Nephron progenitor cell (in vitro differentiated cells): ENCODE measurements around the gene BZW1.
A peak's percentile ranks its signal among the peaks of the same experiment; 100 is the strongest.
"Not testable (repeated sequence)": the region's sequence is repeated elsewhere in the genome, so short reads cannot be mapped to it uniquely, and the experiment has no call there.

Source experiments
- DNase-seq: peaks from one replicate; pipeline ENCODE4 v3.0.0; 2021
- H3K27ac Mint-ChIP-seq: 2 replicates; pipeline ENCODE4 v1.8.0; 2021; ENCODE audit warnings: mild to moderate bottlenecking, moderate library complexity, mixed read lengths
- H3K27me3 Mint-ChIP-seq: 2 replicates; pipeline ENCODE4 v1.8.0; 2021; ENCODE audit warnings: mild to moderate bottlenecking, low read depth, mixed read lengths; ENCODE audit not compliant: poor library complexity
- H3K36me3 Mint-ChIP-seq: 2 replicates; pipeline ENCODE4 v1.8.0; 2021; ENCODE audit warnings: low read depth, mixed read lengths
- H3K4me1 Mint-ChIP-seq: 2 replicates; pipeline ENCODE4 v1.8.0; 2021; ENCODE audit warnings: mixed read lengths
- H3K4me3 Mint-ChIP-seq: 2 replicates; pipeline ENCODE4 v1.8.0; 2021; ENCODE audit warnings: mild to moderate bottlenecking, moderate library complexity, mixed read lengths
- H3K9me3 Mint-ChIP-seq: 2 replicates; pipeline ENCODE4 v1.8.0; 2021; ENCODE audit warnings: mild to moderate bottlenecking, moderate library complexity, mixed read lengths
- CTCF ChIP-seq: fragments of 200-600 bp; sonication (generic); IDR thresholded peaks from 2 replicates; pipeline ENCODE4 v1.5.0; 2021; ENCODE audit warnings: antibody characterized with exemption

BZW1 gene

DNA sequence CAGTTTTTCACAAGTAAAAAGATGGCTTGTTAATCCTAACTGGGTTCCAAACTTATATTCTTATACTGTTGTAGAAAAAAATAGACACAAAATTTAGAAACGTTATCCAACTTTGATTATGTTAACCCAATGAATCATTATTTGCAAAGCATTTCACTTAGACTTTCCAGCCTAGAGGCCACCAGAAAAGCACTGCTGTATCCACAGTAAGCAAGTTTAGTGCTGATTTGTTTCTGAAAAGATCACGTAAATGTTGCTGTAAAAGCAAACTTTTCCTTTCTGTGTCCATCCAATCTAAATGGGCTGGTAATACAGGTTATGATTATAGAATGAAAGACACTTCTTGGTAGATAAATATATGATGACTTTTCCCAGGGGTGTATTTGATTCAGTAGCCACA lies 17.6 kb upstream of the BZW1 start:
- TF ChIP-seq CTCF: no peak
- H3K36me3 Mint-ChIP-seq: peaks cover 3% of the 10 kb centered on the region
- no peak overlapping the region for H3K4me3 Mint-ChIP-seq
- peaks cover 21% of the 10 kb centered on the region for H3K27me3 Mint-ChIP-seq
- no peak for DNase-seq
- H3K9me3 Mint-ChIP-seq: no peaks in the 10 kb centered on the region
- H3K4me1 Mint-ChIP-seq: peaks cover 13% of the 10 kb centered on the region
- H3K27ac Mint-ChIP-seq: no peak overlapping the region

GRCh38 chr2:200795028-200795440 lies 16.7 kb upstream of the BZW1 start:
- peak overlapping the region; percentile 94 for H3K27ac Mint-ChIP-seq
- peaks cover 13% of the 10 kb centered on the region for H3K4me1 Mint-ChIP-seq
- H3K27me3 Mint-ChIP-seq: peaks cover 15% of the 10 kb centered on the region
- peak overlapping the region; percentile 39 for H3K4me3 Mint-ChIP-seq
- no peaks in the 10 kb centered on the region for H3K9me3 Mint-ChIP-seq
- H3K36me3 Mint-ChIP-seq: peaks cover 3% of the 10 kb centered on the region
- DNase-seq: no peak
- TF ChIP-seq CTCF: no peak

DNA sequence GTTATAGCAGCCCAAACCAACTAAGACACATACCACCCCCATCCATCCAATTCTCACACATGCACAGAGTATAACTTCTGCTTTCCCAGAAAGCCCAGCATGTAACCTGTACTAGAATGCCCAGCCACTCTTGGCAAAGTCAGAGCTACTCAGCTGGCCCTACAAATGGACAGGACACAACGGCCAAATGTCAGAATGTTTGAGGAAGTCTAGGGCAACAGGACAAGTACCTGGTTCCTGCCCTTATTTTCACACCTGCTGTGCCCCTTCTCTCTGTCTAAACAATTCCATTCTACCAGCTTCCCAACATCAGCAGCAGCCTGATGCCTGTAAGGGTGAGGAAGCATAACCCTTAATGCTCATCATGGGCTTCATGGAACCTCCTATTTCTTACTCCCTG lies 15.1 kb upstream of the BZW1 start:
- Mint-ChIP-seq H3K27me3 (peaks cover 9% of the 10 kb centered on the region), H3K4me3 (no peak overlapping the region), H3K27ac (no peak overlapping the region), H3K9me3 (peaks cover 2% of the 10 kb centered on the region), H3K36me3 (peaks cover 6% of the 10 kb centered on the region), H3K4me1 (peaks cover 13% of the 10 kb centered on the region)
- no peak for TF ChIP-seq CTCF
- no peak for DNase-seq

- DNase-seq: no peak
- peaks cover 13% of the 10 kb centered on the region for H3K4me1 Mint-ChIP-seq
- H3K4me3 Mint-ChIP-seq: no peak overlapping the region
- no peak overlapping the region for H3K27ac Mint-ChIP-seq
- peaks cover 8% of the 10 kb centered on the region for H3K9me3 Mint-ChIP-seq
- H3K36me3 Mint-ChIP-seq: peaks cover 9% of the 10 kb centered on the region
- no peak for TF ChIP-seq CTCF
- H3K27me3 Mint-ChIP-seq: peaks cover 9% of the 10 kb centered on the region
These were observed 14.4 kb upstream of the BZW1 start for GRCh38 chr2:200797242-200797770.

GRCh38 chr2:200798514-200798913 lies 13.2 kb upstream of the BZW1 start:
- peaks cover 13% of the 10 kb centered on the region for H3K4me1 Mint-ChIP-seq
- H3K27me3 Mint-ChIP-seq: peaks cover 10% of the 10 kb centered on the region
- peaks cover 8% of the 10 kb centered on the region for H3K9me3 Mint-ChIP-seq
- H3K4me3 Mint-ChIP-seq: no peak overlapping the region
- TF ChIP-seq CTCF: no peak
- no peak for DNase-seq
- no peak overlapping the region for H3K27ac Mint-ChIP-seq
- H3K36me3 Mint-ChIP-seq: peaks cover 9% of the 10 kb centered on the region

- H3K27me3 Mint-ChIP-seq: peaks cover 24% of the 10 kb centered on the region
- no peak overlapping the region for H3K27ac Mint-ChIP-seq
- H3K36me3 Mint-ChIP-seq: peaks cover 6% of the 10 kb centered on the region
- no peak for TF ChIP-seq CTCF
- H3K4me3 Mint-ChIP-seq: no peak overlapping the region
- peaks cover 8% of the 10 kb centered on the region for H3K9me3 Mint-ChIP-seq
- DNase-seq: no peak
- no peaks in the 10 kb centered on the region for H3K4me1 Mint-ChIP-seq
These were observed 11.3 kb upstream of the BZW1 start for GRCh38 chr2:200800458-200800857.

- not testable (repeated sequence) for H3K4me3 Mint-ChIP-seq, H3K4me1 Mint-ChIP-seq, H3K36me3 Mint-ChIP-seq, DNase-seq, H3K9me3 Mint-ChIP-seq, H3K27ac Mint-ChIP-seq
- peaks cover 23% of the 10 kb centered on the region for H3K27me3 Mint-ChIP-seq
These were observed 10.3 kb upstream of the BZW1 start for GRCh38 chr2:200801431-200801830.
